ENCODE data around the gene CLSTN1.

DNA sequence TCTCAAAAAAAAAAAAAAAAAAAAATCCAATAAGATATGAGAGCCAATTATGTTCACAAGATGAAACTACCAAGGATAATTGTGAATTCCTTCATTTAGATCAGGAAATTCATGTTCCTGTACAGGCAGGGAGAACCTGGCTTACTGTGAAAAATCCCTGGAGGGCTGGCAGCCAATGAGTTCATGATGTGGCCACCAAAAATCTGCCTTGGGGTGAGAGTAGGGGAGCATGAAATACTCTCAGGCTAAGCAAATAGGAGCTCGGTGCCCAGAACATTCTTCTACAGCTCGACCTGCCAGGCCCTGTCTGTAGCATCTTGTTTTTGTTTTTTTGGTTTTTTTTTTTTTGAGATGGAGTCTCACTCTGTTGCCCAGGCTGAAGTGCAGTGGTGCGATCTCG lies 122.1 kb downstream of the CLSTN1 start:
- TF ChIP-seq, protein P1, sequence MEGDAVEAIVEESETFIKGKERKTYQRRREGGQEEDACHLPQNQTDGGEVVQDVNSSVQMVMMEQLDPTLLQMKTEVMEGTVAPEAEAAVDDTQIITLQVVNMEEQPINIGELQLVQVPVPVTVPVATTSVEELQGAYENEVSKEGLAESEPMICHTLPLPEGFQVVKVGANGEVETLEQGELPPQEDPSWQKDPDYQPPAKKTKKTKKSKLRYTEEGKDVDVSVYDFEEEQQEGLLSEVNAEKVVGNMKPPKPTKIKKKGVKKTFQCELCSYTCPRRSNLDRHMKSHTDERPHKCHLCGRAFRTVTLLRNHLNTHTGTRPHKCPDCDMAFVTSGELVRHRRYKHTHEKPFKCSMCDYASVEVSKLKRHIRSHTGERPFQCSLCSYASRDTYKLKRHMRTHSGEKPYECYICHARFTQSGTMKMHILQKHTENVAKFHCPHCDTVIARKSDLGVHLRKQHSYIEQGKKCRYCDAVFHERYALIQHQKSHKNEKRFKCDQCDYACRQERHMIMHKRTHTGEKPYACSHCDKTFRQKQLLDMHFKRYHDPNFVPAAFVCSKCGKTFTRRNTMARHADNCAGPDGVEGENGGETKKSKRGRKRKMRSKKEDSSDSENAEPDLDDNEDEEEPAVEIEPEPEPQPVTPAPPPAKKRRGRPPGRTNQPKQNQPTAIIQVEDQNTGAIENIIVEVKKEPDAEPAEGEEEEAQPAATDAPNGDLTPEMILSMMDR (IDR thresholded peaks at IDR 0.05), result no peak
- TF ChIP-seq POLR2AphosphoS5 (IDR thresholded peaks at IDR 0.05; ENCODE audit: low read depth, low read length) (no peak), SIN3A (IDR thresholded peaks at IDR 0.05; ENCODE audit: borderline replicate concordance, insufficient read depth, low read depth, low read length) (no peak), TCF7L2 (IDR thresholded peaks at IDR 0.05; ENCODE audit: low read depth, low read length) (no peak)
- TF ChIP-seq, protein P2, sequence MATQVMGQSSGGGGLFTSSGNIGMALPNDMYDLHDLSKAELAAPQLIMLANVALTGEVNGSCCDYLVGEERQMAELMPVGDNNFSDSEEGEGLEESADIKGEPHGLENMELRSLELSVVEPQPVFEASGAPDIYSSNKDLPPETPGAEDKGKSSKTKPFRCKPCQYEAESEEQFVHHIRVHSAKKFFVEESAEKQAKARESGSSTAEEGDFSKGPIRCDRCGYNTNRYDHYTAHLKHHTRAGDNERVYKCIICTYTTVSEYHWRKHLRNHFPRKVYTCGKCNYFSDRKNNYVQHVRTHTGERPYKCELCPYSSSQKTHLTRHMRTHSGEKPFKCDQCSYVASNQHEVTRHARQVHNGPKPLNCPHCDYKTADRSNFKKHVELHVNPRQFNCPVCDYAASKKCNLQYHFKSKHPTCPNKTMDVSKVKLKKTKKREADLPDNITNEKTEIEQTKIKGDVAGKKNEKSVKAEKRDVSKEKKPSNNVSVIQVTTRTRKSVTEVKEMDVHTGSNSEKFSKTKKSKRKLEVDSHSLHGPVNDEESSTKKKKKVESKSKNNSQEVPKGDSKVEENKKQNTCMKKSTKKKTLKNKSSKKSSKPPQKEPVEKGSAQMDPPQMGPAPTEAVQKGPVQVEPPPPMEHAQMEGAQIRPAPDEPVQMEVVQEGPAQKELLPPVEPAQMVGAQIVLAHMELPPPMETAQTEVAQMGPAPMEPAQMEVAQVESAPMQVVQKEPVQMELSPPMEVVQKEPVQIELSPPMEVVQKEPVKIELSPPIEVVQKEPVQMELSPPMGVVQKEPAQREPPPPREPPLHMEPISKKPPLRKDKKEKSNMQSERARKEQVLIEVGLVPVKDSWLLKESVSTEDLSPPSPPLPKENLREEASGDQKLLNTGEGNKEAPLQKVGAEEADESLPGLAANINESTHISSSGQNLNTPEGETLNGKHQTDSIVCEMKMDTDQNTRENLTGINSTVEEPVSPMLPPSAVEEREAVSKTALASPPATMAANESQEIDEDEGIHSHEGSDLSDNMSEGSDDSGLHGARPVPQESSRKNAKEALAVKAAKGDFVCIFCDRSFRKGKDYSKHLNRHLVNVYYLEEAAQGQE (IDR thresholded peaks at IDR 0.05; ENCODE audit: insufficient read depth in 1 of 2, low read depth in 2 of 2, low read length in 1 of 2), result no peak
